Testis (tissue), 3 donors: ENCODE measurements around the gene ZBTB6. TPM values are rescaled to one million over a fixed set of nuclear protein-coding genes. Genes with fewer than 3 reads are reported as not detected.
A peak's percentile ranks its signal among the peaks of the same experiment; 100 is the strongest.

Source experiments
- DNase-seq: peaks from one replicate; pipeline ENCODE4 v3.0.0-alpha.2; 2019
- H3K27ac ChIP-seq, 2 donors: fragments of 200-600 bp; sonication (generic); one replicate each; pipeline ENCODE4 v1.5.1; 2019
- H3K27me3 ChIP-seq: fragments of 200-600 bp; sonication (generic); one replicate; pipeline ENCODE4 v1.5.1; 2019
- H3K36me3 ChIP-seq: fragments of 200-600 bp; sonication (generic); one replicate; pipeline ENCODE4 v1.5.1; 2017; ENCODE audit warnings: low read depth; ENCODE audit errors: missing control alignments
- H3K4me1 ChIP-seq: fragments of 200-600 bp; sonication (generic); one replicate; pipeline ENCODE4 v1.5.1; 2019
- H3K4me3 ChIP-seq, 2 donors: fragments of 200-600 bp; sonication (generic); one replicate each; pipeline ENCODE4 v1.5.1; 2017 to 2019
- H3K9me3 ChIP-seq: fragments of 200-600 bp; sonication (generic); one replicate; pipeline ENCODE4 v1.5.1; 2017
- POLR2A ChIP-seq: fragments of 450-650 bp; IDR thresholded peaks from one replicate; pipeline ENCODE4 v1.6.1; 2017; ENCODE audit warnings: antibody characterized with exemption, mild to moderate bottlenecking, moderate library complexity
- WGBS, 2 donors: methylation state at CpG; one replicate each; pipeline ENCODE4 v1.1.5; 2018; 5-methylcytosine and 5-hydroxymethylcytosine counted together
- intact Hi-C: fragments of 100-400 bp; cut with DNase I; formaldehyde crosslinking; loops from one replicate; pipeline ENCODE4 v1.15.1; 2023; ENCODE audit warnings: low total_unique reads
- polyA plus RNA-seq: library from polyadenylated mRNA; stranded (reverse); fragments of 350-450 nt; fragmentation: Illumina TruSeq; extraction: RNeasy Lipid Tissue Mini Kit (QIAGEN cat#74804); gene quantifications from one replicate; pipeline ENCODE4 v1.2.3, GENCODE V29; 2014; ENCODE audit warnings: low read depth, low replicate concordance; ENCODE audit not compliant: insufficient read depth
- total RNA-seq, 2 donors: library from RNA; depleted of rRNA; stranded (reverse); fragments of >200 nt; gene quantifications; one replicate each; pipeline ENCODE4 v1.2.3, GENCODE V29; 2016
- TF ChIP-seq, protein P1 (sequence below), 3 experiments: fragments of 450-650 bp in 2 of 3; fragments of 200-600 bp in 1 of 3; sonication (generic) in 1 of 3; IDR thresholded peaks; one replicate each; pipeline ENCODE4 v1.5.1; 2016 to 2019; ENCODE audit warnings: antibody characterized with exemption in 3 of 3, mild to moderate bottlenecking in 2 of 3, moderate library complexity in 1 of 3

Gene ZBTB6
- total and polyA plus RNA-seq, 3 donors from 2014 or later: 7.2 to 9.2 (median 9.1) TPM

DNA sequence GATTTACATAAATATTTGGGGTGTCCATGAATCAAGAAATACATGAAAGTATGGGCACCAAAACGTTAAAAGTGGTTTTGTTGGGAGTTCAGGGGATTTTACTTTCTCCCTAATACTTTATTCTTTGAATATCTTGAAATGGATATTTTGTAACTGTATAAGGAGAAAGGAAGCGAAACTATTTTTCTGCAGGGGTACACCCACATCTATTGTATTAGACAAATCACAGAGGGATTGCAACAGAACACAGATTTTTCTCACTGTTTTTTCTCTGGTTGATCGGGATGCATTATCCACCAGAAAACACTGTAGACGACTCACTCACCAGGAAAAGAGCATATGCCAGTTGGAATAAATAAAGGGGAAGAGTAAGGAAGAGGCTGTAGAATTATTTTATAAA is 26.5 kb upstream of the ZBTB6 start:
- H3K4me1 ChIP-seq: peaks cover 28% of the 10 kb centered on the region
- 41 to 49% methylated on average over 4 of the region's 4 CpGs for WGBS, 2 donors
- intact Hi-C loops: no loop called here
- no peak for DNase-seq
- H3K4me3 ChIP-seq: no peak overlapping the region
- no peak overlapping the region for H3K27ac ChIP-seq
- H3K9me3 ChIP-seq: no peaks in the 10 kb centered on the region
- TF ChIP-seq, protein P1, sequence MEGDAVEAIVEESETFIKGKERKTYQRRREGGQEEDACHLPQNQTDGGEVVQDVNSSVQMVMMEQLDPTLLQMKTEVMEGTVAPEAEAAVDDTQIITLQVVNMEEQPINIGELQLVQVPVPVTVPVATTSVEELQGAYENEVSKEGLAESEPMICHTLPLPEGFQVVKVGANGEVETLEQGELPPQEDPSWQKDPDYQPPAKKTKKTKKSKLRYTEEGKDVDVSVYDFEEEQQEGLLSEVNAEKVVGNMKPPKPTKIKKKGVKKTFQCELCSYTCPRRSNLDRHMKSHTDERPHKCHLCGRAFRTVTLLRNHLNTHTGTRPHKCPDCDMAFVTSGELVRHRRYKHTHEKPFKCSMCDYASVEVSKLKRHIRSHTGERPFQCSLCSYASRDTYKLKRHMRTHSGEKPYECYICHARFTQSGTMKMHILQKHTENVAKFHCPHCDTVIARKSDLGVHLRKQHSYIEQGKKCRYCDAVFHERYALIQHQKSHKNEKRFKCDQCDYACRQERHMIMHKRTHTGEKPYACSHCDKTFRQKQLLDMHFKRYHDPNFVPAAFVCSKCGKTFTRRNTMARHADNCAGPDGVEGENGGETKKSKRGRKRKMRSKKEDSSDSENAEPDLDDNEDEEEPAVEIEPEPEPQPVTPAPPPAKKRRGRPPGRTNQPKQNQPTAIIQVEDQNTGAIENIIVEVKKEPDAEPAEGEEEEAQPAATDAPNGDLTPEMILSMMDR (IDR thresholded peaks at IDR 0.05): no peak
- TF ChIP-seq POLR2A: no peak
- no peaks in the 10 kb centered on the region for H3K27me3 ChIP-seq
- no peaks in the 10 kb centered on the region for H3K36me3 ChIP-seq

DNA sequence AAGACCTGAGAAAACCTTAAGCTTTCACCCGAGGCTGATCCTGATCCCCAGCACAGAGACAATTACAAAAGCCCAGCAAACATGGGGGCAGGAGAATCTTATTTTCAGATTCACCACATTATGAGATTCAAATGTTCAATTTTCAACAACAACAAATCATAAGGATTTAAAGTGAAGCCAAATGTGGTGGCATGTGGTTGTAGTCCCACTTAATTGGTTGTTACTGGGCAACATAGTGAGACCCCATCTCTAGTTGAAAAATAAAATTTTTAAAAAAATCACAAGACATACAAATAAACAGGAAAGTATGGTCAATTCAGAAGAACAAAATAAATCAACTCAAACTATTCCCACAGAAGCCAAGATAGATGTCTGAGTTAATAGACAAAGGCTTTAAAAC is 23.8 kb upstream of the ZBTB6 start:
- no peak overlapping the region for H3K27ac ChIP-seq
- WGBS, 2 donors: 78 to 79% methylated on average over 1 of the region's 1 CpG

DNA sequence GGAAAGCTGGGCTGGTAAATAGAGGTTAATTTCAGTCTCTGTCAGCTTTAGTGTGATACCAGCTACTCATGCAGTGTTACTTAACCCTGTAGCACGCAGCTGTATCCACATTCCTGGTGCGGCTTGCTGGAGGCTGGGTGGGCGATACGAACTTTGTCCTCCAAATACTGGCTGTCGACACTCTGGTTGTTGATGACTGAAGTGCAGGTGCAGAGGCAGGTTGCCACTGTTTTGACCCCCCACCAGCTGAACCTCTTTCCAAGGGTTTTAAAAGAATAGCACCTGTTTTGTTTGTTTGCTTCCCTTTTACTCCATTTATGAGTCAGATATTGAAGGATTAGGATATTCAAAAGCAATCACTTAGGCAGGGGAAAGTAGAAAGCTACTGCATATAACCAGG is 23.3 kb upstream of the ZBTB6 start:
- H3K4me3 ChIP-seq: no peak overlapping the region
- DNase-seq: no peak
- peaks cover 28% of the 10 kb centered on the region for H3K4me1 ChIP-seq
- no peak overlapping the region for H3K27ac ChIP-seq
- no peaks in the 10 kb centered on the region for H3K36me3 ChIP-seq
- no peaks in the 10 kb centered on the region for H3K27me3 ChIP-seq
- intact Hi-C loops: no loop called here
- TF ChIP-seq, protein P1 (IDR thresholded peaks at IDR 0.05): no peak
- TF ChIP-seq POLR2A: no peak
- WGBS, 2 donors: 94 to 99% methylated on average over 5 of the region's 5 CpGs
- H3K9me3 ChIP-seq: no peaks in the 10 kb centered on the region

More for the DNA sequence above, 23.8 kb upstream of the ZBTB6 start:
- intact Hi-C loops: no loop called here
- Histone ChIP-seq H3K27me3 (no peaks in the 10 kb centered on the region), H3K9me3 (no peaks in the 10 kb centered on the region), H3K4me1 (peaks cover 31% of the 10 kb centered on the region), H3K36me3 (no peaks in the 10 kb centered on the region), H3K4me3 (no peak overlapping the region)
- no peak for TF ChIP-seq POLR2A
- TF ChIP-seq, protein P1 (IDR thresholded peaks at IDR 0.05): no peak
- no peak for DNase-seq

DNA sequence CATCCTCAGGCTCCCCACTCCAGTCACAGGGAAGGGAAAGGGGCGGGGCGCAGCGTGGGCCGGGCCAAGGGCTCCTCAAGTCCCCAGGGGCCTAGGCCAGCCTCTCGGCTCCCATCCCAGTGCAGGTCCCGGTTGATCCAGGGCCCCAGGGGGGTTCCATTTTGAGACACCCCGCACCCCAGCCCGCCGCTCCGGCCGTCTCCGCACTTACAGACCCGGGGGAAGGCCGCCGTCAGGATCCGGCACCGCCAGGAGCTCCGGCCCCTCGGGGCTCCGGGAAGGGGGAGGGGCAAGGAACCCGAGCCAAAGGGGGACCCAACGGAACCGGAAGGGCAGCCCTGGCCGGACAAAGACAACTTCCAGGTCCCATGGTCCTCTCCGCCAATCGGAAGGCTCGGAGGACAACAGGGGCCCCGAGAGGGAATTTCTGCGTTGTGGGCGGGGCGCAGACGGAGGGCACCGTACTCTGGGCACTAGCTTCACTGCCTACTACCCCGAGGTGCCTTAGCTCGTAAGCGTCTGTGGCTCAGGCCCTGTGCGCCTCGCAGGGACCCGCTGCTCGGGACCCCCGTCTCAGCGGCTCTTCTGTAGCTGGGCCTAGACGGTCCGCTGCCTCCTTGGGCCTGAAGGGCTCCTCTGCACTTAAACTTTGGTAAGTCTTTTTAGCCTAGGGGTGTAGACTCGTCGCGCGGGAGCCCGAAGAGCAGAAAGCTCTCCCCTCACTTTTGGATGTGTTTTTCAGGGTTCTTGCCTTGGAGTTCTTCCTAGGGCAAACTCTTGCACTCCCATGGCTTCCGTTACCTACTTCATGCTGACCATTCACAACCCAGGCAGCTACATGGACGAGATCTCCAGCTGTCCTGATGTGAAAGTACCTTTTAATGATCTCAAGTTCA is 18.4 kb upstream of the ZBTB6 start, which contains the start of gene ZBTB26:
ZBTB26 (minus strand) TSS at position 287 of the 896 bp plus-strand sequence. CDS start 11,578 bp downstream, outside the sequence.
- DNase-seq: peak; percentile 98
- Histone ChIP-seq H3K36me3 (no peaks in the 10 kb centered on the region), H3K9me3 (no peaks in the 10 kb centered on the region), H3K4me3 (peak within 1 kb of the TSS; percentile 82 to 91), H3K27me3 (no peaks in the 10 kb centered on the region), H3K27ac (peak within 1 kb of the TSS; percentile 72 to 88), H3K4me1 (peaks cover 20% of the 10 kb centered on the region)
- TF ChIP-seq, protein P1 (IDR thresholded peaks at IDR 0.05): no peak
- TF ChIP-seq POLR2A: no peak
- WGBS, 2 donors: 0 to 1% methylated on average over 18 to 43 of the region's 51 CpGs
- intact Hi-C loops: no loop called here
